GM12878 (cell line): ENCODE results near the gene ZACN. TPM values are rescaled to one million over a fixed set of nuclear protein-coding genes. Genes with fewer than 3 reads are reported as not detected.

ENCODE experiments used
- ATAC-seq: fragments of 200-7000 bp; cut with Tn5 transposase; 3 replicates; pipeline ENCODE4 v1.9.1; 2020; ENCODE audit warnings: mild to moderate bottlenecking, moderate library complexity
- BruUV-seq: library from RNA; stranded (reverse); fragments of 400-500 nt; replicated peaks from 2 replicates; lab custom pipeline; 2021; lab: Mats Ljungman, UMichigan
- CTCF ChIA-PET: fragments of 300-600 bp; sonication (Branson Sonifier 250); formaldehyde crosslinking; extraction: SDS; loops from one replicate; lab custom pipeline; 2021; ENCODE audit warnings: inconsistent platforms; lab: Yijun Ruan, JAX
- POLR2A ChIA-PET: fragments of 350-600 bp; formaldehyde crosslinking; extraction: SDS; loops from one replicate; lab custom pipeline; 2021; ENCODE audit warnings: inconsistent platforms; lab: Charles Lee
- RAD21 ChIA-PET: fragments of 300-600 bp; sonication (Branson Sonifier 250); formaldehyde crosslinking; loops from one replicate; lab custom pipeline; 2023; ENCODE audit warnings: antibody characterized with exemption; ENCODE audit not compliant: unreplicated experiment; lab: Charles Lee
- SMC1A ChIA-PET: fragments of 300-600 bp; sonication (Branson Sonifier 250); formaldehyde crosslinking; loops from one replicate; lab custom pipeline; 2023; ENCODE audit not compliant: unreplicated experiment, uncharacterized antibody; lab: Charles Lee
- DNase-seq: peaks from one replicate; pipeline ENCODE4 v3.0.0-alpha.2; 2011; ENCODE audit warnings: low read depth, low spot score
- FAIRE-seq: peaks from 3 replicates; lab custom pipeline; 2011; peaks lifted over from hg19 to GRCh38; lab: Jason Lieb, UNC
- H2AFZ ChIP-seq: 2 replicates; pipeline ENCODE4 v1.6.0; 2011; ENCODE audit warnings: low read depth, low read length, control low read depth; ENCODE audit not compliant: control insufficient read depth
- H3K27ac ChIP-seq: 2 replicates; pipeline ENCODE4 v1.5.1; 2011; ENCODE audit warnings: control low read depth; ENCODE audit not compliant: control insufficient read depth, insufficient read depth
- H3K27me3 ChIP-seq, 2 experiments: replicated peaks in 1 of 2; 2 replicates each; pipeline versions ENCODE4 v1.6.0 to v1.6.1; 2011; ENCODE audit warnings: low read length in 1 of 2; ENCODE audit not compliant: control insufficient read depth in 2 of 2, insufficient read depth in 2 of 2
- H3K36me3 ChIP-seq, 2 experiments: 2 replicates each; pipeline ENCODE4 v1.5.1; 2011; ENCODE audit warnings: low read length in 1 of 2; ENCODE audit not compliant: control insufficient read depth in 2 of 2, insufficient read depth in 2 of 2
- H3K4me1 ChIP-seq: 2 replicates; pipeline ENCODE4 v1.6.1; 2011; ENCODE audit warnings: mild to moderate bottlenecking, low read length, moderate library complexity, mixed read lengths; ENCODE audit not compliant: control insufficient read depth, insufficient read depth
- H3K4me2 ChIP-seq: 2 replicates; pipeline ENCODE4 v1.6.0; 2011; ENCODE audit warnings: control low read depth; ENCODE audit not compliant: control insufficient read depth, insufficient read depth
- H3K4me3 ChIP-seq: fragments of 200-600 bp; sonication (generic); 2 replicates; pipeline ENCODE4 v1.5.1; 2016
- H3K79me2 ChIP-seq: 2 replicates; pipeline ENCODE4 v1.6.0; 2011; ENCODE audit warnings: low read length; ENCODE audit not compliant: control insufficient read depth, insufficient read depth
- H3K9ac ChIP-seq: 2 replicates; pipeline ENCODE4 v1.8.0; 2011; ENCODE audit warnings: low read length, control low read depth, mixed read lengths; ENCODE audit not compliant: control insufficient read depth, insufficient read depth
- H3K9me3 ChIP-seq: replicated peaks from 3 replicates; pipeline ENCODE4 v1.5.1; 2011; ENCODE audit warnings: mild to moderate bottlenecking, low read length; ENCODE audit not compliant: control insufficient read depth, insufficient read depth
- H4K20me1 ChIP-seq: 2 replicates; pipeline ENCODE4 v1.6.0; 2011; ENCODE audit not compliant: control insufficient read depth, insufficient read depth
- GABPA ChIP-seq: IDR thresholded peaks from 2 replicates; pipeline ENCODE4 v1.6.1; 2014; ENCODE audit warnings: antibody characterized with exemption, low read depth, mild to moderate bottlenecking, inconsistent platforms
- HCFC1 ChIP-seq: fragments of 150-350 bp; IDR thresholded peaks from 2 replicates; pipeline ENCODE4 v1.6.1; 2014; ENCODE audit warnings: low read length
- MEF2B ChIP-seq: fragments of 450-650 bp; IDR thresholded peaks from 2 replicates; pipeline ENCODE4 v1.6.1; 2018; ENCODE audit warnings: mild to moderate bottlenecking, moderate library complexity; ENCODE audit not compliant: partially characterized antibody, poor library complexity, severe bottlenecking
- WGBS: methylation state at CpG from one replicate; pipeline ENCODE4 v1.1.6; 2016; ENCODE audit warnings: low lambda C conversion rate; ENCODE audit not compliant: insufficient replicate concordance, insufficient coverage; ENCODE audit errors: missing lambda C conversion rate; 5-methylcytosine and 5-hydroxymethylcytosine counted together
- in situ Hi-C: fragments of 300-500 bp; cut with MboI; formaldehyde crosslinking; loops from 9 replicates; pipeline ENCODE4 v1.14.3; 2018; ENCODE audit warnings: mixed read lengths
- intact Hi-C: fragments of 100-400 bp; cut with micrococcal nuclease; formaldehyde crosslinking; loops from one replicate; pipeline ENCODE4 v1.14.2; 2022; ENCODE audit not compliant: unreplicated experiment
- polyA plus RNA-seq, 11 experiments: library from polyadenylated mRNA; depleted of rRNA in 4 of 11; unstranded in 6 of 11; stranded (reverse) in 5 of 11; fragments of >200 nt; fragmentation: Nextera tagmentation in 4 of 11; fragmentation: Illumina TruSeq in 1 of 11; extraction: Ambion mirVana in 4 of 11; extraction: Trizol in 1 of 11; gene quantifications; 1 replicate in 1 of 11; 2 replicates in 10 of 11; pipeline versions ENCODE4 v1.2.1 to v1.2.3, GENCODE V29; 2011 to 2016; ENCODE audit warnings: inconsistent platforms in 2 of 11, missing spikeins in 2 of 11, low read depth in 1 of 11
- total RNA-seq, 4 experiments: library from RNA; depleted of rRNA in 3 of 4; stranded (reverse); fragments of >200 nt in 3 of 4; fragmentation: Illumina TruSeq in 1 of 4; extraction: Trizol in 1 of 4; gene quantifications; 2 replicates each; pipeline versions ENCODE4 v1.2.1 to v1.2.3, GENCODE V29; 2013 to 2021
- TF ChIP-seq, protein P1 (sequence below): fragments of 450-650 bp; IDR thresholded peaks from 2 replicates; pipeline ENCODE4 v1.6.1; 2017; ENCODE audit warnings: antibody characterized with exemption, mild to moderate bottlenecking, moderate library complexity

ZACN gene
- total and polyA plus RNA-seq, 10 of the 15 experiments (the other 5 are each of a cell fraction or from before 2014, with no cell fraction given) = 0.06 to 11.3 (median 0.47) TPM; not detected in 2

DNA sequence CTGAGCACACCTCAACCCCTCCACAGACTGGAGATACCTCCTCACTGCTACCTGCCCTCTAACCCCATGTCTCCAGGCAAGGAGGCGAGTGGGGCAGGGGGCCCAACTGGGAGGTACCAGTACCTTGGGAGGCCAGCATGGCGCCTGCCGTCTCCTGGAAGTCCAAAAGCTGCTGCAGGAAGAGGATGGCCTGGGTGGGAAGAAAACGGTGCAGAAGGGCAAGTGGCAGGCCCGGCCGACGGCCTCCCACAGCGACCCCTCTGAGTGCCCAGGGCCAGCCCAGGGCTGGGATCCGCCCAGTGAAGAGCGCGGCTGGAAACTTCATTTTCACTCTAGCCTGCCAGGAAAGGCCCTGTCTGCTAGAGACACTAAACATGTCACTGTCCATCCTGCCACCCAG lies 8.5 kb downstream of the ZACN start:
- intact Hi-C loops = no loop called here
- POLR2A ChIA-PET = no interaction called here
- H3K4me2 ChIP-seq = no peak overlapping the region
- no peaks in the 10 kb centered on the region for H3K9me3 ChIP-seq
- no TSS peak for BruUV-seq
- H3K4me1 ChIP-seq = no peaks in the 10 kb centered on the region
- no peaks in the 10 kb centered on the region for H3K27me3 ChIP-seq
- no peak overlapping the region for H3K9ac ChIP-seq
- peaks cover 13 to 20% of the 10 kb centered on the region in 2 experiments; a peak in 3 of 4 replicates for H3K36me3 ChIP-seq
- no peaks in the 10 kb centered on the region for H4K20me1 ChIP-seq
- no peak for TF ChIP-seq MEF2B
- TF ChIP-seq, protein P1, sequence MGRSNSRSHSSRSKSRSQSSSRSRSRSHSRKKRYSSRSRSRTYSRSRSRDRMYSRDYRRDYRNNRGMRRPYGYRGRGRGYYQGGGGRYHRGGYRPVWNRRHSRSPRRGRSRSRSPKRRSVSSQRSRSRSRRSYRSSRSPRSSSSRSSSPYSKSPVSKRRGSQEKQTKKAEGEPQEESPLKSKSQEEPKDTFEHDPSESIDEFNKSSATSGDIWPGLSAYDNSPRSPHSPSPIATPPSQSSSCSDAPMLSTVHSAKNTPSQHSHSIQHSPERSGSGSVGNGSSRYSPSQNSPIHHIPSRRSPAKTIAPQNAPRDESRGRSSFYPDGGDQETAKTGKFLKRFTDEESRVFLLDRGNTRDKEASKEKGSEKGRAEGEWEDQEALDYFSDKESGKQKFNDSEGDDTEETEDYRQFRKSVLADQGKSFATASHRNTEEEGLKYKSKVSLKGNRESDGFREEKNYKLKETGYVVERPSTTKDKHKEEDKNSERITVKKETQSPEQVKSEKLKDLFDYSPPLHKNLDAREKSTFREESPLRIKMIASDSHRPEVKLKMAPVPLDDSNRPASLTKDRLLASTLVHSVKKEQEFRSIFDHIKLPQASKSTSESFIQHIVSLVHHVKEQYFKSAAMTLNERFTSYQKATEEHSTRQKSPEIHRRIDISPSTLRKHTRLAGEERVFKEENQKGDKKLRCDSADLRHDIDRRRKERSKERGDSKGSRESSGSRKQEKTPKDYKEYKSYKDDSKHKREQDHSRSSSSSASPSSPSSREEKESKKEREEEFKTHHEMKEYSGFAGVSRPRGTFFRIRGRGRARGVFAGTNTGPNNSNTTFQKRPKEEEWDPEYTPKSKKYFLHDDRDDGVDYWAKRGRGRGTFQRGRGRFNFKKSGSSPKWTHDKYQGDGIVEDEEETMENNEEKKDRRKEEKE = no peak
- no peak for TF ChIP-seq HCFC1
- no peak for TF ChIP-seq GABPA
- DNase-seq (no peak), FAIRE-seq (no peak), ATAC-seq (no peak)
- no peak overlapping the region for H3K27ac ChIP-seq
- no peak overlapping the region for H3K4me3 ChIP-seq
- RAD21 ChIA-PET = no interaction called here
- SMC1A ChIA-PET = no interaction called here
- no peaks in the 10 kb centered on the region for H3K79me2 ChIP-seq
- in situ Hi-C loops = no loop called here
- WGBS = 91% methylated on average over 11 of the region's 11 CpGs
- CTCF ChIA-PET = interaction anchor here (0.6 kb wide), 1 partner anchor 73 kb away, joined by 3 read pairs; no protein-coding TSS in a partner anchor
- no peak overlapping the region for H2AFZ ChIP-seq
